Fibroblast of peridontal ligament (primary cell): ENCODE measurements around the gene PIP5KL1.

Experiments
- DNase-seq: peaks from one replicate; pipeline ENCODE4 v3.0.0-alpha.2; 2010; ENCODE audit errors: extremely low read depth

The PIP5KL1 gene

DNA sequence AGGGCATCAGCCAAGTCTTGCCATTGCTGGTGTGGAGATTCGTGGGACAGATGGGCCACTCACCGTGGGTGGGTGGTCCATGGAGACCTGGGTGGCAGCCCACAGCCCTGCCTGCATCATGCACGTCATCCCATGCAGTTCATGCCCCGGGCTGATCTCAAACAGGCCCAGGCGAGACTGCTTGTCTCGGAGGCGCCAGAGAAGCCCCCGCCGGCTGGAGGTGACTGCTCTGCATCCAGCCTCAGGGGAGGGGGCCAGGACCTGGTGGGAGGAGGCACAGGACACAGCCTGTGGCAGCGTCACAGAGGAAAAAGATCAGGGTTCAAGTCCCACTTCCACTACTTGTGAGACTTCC is 975 bp downstream of the PIP5KL1 start:
- DNase-seq, result no peak

GRCh38 chr9:127928676-127929624 is 1.6 kb downstream of the PIP5KL1 start:
- DNase-seq, result no peak

DNA sequence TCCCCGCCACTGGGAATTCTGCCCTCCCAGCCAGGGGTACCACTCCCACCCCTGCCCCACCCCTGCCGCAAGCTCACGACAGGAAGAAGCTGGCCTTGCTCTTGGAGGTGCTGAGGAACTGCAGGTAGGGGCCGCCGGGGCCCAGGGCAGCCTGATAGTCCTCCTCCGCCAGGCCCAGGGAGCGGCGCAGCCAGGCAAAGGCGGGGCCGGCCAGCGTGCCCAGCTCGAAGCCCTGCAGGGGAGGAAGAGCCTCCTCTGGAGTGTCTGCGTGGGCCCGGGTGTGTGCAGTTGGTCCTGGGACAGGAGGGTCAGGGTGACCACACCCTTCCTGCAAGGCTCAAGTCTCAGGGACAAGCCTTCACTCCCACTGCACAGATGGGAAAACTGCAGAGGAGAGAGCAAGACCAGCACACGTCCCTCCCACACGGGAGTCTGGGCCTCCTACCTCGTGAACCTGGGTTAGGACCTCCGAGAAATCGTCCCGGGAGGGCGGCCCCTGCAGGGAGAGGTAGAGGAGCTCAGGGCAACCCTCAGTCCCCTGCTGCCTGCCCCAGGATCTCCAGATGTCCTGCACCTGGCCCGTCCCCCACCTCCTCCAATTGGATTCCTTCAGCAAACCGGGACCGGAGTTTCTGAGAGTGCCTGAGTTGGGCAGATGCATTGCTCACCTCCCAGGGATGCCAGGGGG is 2.4 kb downstream of the PIP5KL1 start:
- DNase-seq, result no peak

- DNase-seq, result no peak
These were observed 3.2 kb downstream of the PIP5KL1 start for GRCh38 chr9:127927201-127927987.

GRCh38 chr9:127926906-127927200 is 3.7 kb downstream of the PIP5KL1 start:
- no peak for DNase-seq

GRCh38 chr9:127925959-127926905 is 4.3 kb downstream of the PIP5KL1 start:
- no peak for DNase-seq

GRCh38 chr9:127924736-127925444 is 5.7 kb downstream of the PIP5KL1 start:
- DNase-seq, result no peak

GRCh38 chr9:127923771-127924170 is 6.8 kb downstream of the PIP5KL1 start:
- peak; percentile 99 for DNase-seq

GRCh38 chr9:127923046-127923445 is 7.5 kb downstream of the PIP5KL1 start:
- no peak for DNase-seq

- peak; percentile 58 for DNase-seq
These were observed 8.9 kb downstream of the PIP5KL1 start for GRCh38 chr9:127921557-127922120.

DNA sequence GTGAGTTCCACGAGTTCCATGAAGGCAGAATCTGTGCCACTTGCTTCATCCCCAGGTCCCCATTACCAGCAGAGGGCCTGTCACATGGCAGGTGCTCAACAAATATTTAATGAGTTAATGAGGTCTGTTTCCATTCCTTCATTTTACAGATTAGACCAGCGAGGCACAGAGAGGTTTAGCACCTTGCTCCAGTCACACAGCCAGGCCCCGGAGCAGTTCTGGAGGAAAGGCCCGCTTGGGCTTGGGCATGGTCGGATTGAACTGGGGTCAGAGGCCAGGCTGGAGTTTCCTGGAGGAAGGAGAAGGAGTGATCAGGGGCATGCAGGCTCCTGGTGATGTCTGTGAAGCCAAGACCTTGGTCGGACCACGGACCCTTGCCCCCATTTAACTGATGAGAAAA is 9.8 kb downstream of the PIP5KL1 start:
- no peak for DNase-seq

- peak; percentile 97 for DNase-seq
These were observed 11.2 kb downstream of the PIP5KL1 start for GRCh38 chr9:127919253-127919815.

GRCh38 chr9:127918183-127919107 is 12.1 kb downstream of the PIP5KL1 start:
- peak; percentile 59 for DNase-seq

DNA sequence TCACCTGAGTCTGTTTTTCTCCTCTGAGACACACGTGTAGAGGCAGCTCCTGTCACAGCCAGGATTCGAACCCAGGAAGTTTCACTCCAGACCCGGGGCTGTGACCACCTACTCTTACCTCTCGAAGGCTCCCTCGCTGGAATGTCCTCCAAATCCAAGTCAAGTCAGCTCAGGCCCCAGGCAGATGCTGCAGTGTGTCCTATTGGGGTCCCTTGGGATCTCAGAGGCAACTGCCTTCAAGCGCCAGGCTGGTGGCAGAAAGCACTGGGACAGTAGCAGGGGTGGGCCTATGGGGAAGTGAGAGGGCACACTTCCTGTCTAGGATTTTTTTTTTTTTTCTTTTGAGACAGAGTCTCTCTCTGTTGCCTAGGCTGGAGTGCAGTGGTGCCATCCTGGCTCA is 13.0 kb downstream of the PIP5KL1 start:
- no peak for DNase-seq

GRCh38 chr9:127916720-127917581 is 13.6 kb downstream of the PIP5KL1 start, which contains the start of gene ST6GALNAC4:
Gene ST6GALNAC4 (minus strand): TSS chr9:127917041. CDS start chr9:127916419, 622 bp downstream.
- peak; percentile 83 for DNase-seq

DNA sequence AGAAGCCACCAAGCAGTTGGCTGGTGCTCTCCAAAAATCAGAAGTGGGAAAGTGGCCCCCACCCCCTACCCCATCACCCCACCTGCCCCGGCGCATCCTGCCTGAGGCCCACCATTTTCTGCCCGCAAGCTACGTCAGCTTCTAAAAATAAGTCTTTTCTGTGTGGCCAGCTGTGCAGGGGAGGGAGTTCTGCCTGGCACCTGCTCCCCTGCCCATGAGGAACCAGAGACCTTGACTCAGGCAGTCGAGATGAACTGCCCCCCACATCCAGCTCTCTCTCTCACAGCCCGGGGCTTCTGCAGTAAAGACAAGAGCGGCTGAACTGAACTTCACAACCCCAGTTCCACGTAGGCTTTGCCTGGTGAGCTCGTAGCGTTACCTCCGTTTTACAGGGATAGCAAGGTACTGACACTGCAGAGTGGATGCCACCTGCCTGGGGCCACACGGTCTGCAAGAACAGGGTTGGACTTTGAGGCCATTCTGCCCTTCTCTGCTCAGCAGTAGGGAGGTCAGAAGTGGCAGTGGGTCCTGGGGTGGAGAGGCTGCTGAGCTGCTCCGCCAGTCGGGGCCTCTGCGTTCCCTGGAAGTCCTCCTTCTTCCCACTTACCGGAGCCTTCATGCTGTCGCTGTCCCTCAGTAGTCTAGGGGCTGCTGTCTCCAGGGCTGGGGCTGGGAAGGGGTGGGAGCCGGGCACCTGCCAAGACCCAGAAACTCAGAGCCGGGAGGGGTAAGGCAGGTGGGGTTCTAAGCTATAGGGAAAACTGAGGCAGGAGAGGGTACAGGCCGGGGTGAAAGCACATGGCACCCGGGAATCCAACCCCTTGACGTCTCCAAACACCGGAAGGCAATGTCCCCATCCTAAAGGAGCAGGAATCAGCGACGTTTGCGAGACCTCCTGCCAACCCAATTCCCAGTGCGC is 14.5 kb downstream of the PIP5KL1 start:
- DNase-seq, result no peak

- DNase-seq, result no peak
These were observed 15.2 kb downstream of the PIP5KL1 start for GRCh38 chr9:127915325-127915752.
